A673 (cell line): ENCODE results near the gene BTG2.

ENCODE experiments used
- CTCF ChIP-seq: fragments of 300-800, 200-600 bp; sonication (generic); conservative IDR thresholded peaks from 2 replicates; pipeline ENCODE4 v1.5.1; 2017; ENCODE audit warnings: low read depth, mild to moderate bottlenecking, antibody characterized with exemption, low read length, moderate library complexity, mixed read lengths
- EZH2 ChIP-seq: fragments of 200-600 bp; sonication (generic); IDR thresholded peaks from 2 replicates; pipeline ENCODE4 v1.6.1; 2017; ENCODE audit warnings: borderline replicate concordance, low read depth, mild to moderate bottlenecking, mixed read lengths, antibody characterized with exemption, low read length; ENCODE audit not compliant: poor library complexity, severe bottlenecking

GRCh38 chr1:203287109-203287893 is 18.0 kb upstream of the BTG2 start:
- TF ChIP-seq CTCF (no peak), EZH2 (no peak)
